ENCODE data around the gene DEUP1.
"Not testable (repeated sequence)": the region's sequence is repeated elsewhere in the genome, so short reads cannot be mapped to it uniquely, and the experiment has no call there.

DEUP1 gene

GRCh38 chr11:93410441-93410840, 79.9 kb downstream of the DEUP1 start:
- Histone ChIP-seq H3K4me3 (ENCODE audit: insufficient read depth, low read length, poor library complexity, severe bottlenecking) (no peak overlapping the region), H3K27ac (ENCODE audit: low read depth, low read length) (no peak overlapping the region), H3K9me3 (ENCODE audit: insufficient read depth, low read length) (no peaks in the 10 kb centered on the region), H4K20me1 (ENCODE audit: low read depth, low read length) (no peaks in the 10 kb centered on the region), H3F3A (ENCODE audit: insufficient read depth) (no peaks in the 10 kb centered on the region), H3K4me2 (ENCODE audit: low read depth, low read length, poor library complexity, severe bottlenecking) (no peak overlapping the region), H3K9ac (ENCODE audit: low read length) (no peak overlapping the region), H3K9me2 (replicated peaks; ENCODE audit: insufficient read depth, low read length) (no peaks in the 10 kb centered on the region), H3K27me3 (ENCODE audit: low read length) (no peaks in the 10 kb centered on the region; the same call in 1 of the 2 replicates), H3K36me3 (ENCODE audit: low read length) (no peaks in the 10 kb centered on the region), H3K79me2 (ENCODE audit: insufficient read depth, low read length) (no peaks in the 10 kb centered on the region), H2AFZ (ENCODE audit: low read depth, low read length, severe bottlenecking) (no peak overlapping the region)
- TF ChIP-seq CTCF (IDR thresholded peaks at IDR 0.05; ENCODE audit: insufficient read depth, low read length, poor library complexity, severe bottlenecking) (no peak), EZH2phosphoT487 (conservative IDR thresholded peaks at IDR 0.05; ENCODE audit: low read length) (no peak)

GRCh38 chr11:93411705-93412104, 81.2 kb downstream of the DEUP1 start:
- H3K79me2 ChIP-seq (ENCODE audit: insufficient read depth, low read length): no peaks in the 10 kb centered on the region
- H3K9me2 ChIP-seq (replicated peaks; ENCODE audit: insufficient read depth, low read length): no peaks in the 10 kb centered on the region
- H3K4me2 ChIP-seq (ENCODE audit: low read depth, low read length, poor library complexity, severe bottlenecking): no peak overlapping the region
- no peaks in the 10 kb centered on the region for H3K27me3 ChIP-seq (ENCODE audit: low read length)
- no peak overlapping the region for H2AFZ ChIP-seq (ENCODE audit: low read depth, low read length, severe bottlenecking)
- H3K27ac ChIP-seq (ENCODE audit: low read depth, low read length): no peak overlapping the region
- H3F3A ChIP-seq (ENCODE audit: insufficient read depth): no peaks in the 10 kb centered on the region
- H3K36me3 ChIP-seq (ENCODE audit: low read length): no peaks in the 10 kb centered on the region
- H3K9ac ChIP-seq (ENCODE audit: low read length): no peak overlapping the region
- no peak for TF ChIP-seq EZH2phosphoT487 (conservative IDR thresholded peaks at IDR 0.05; ENCODE audit: low read length)
- H3K9me3 ChIP-seq (ENCODE audit: insufficient read depth, low read length): no peaks in the 10 kb centered on the region
- H3K4me3 ChIP-seq (ENCODE audit: insufficient read depth, low read length, poor library complexity, severe bottlenecking): no peak overlapping the region
- no peaks in the 10 kb centered on the region for H4K20me1 ChIP-seq (ENCODE audit: low read depth, low read length)

- no peaks in the 10 kb centered on the region for H3K9me3 ChIP-seq (ENCODE audit: insufficient read depth, low read length)
- no peak overlapping the region for H3K4me2 ChIP-seq (ENCODE audit: low read depth, low read length, poor library complexity, severe bottlenecking)
- no peaks in the 10 kb centered on the region for H3K79me2 ChIP-seq (ENCODE audit: insufficient read depth, low read length)
- TF ChIP-seq CTCF (IDR thresholded peaks at IDR 0.05; ENCODE audit: insufficient read depth, low read length, poor library complexity, severe bottlenecking) (no peak), EZH2phosphoT487 (conservative IDR thresholded peaks at IDR 0.05; ENCODE audit: low read length) (no peak)
- H3F3A ChIP-seq (ENCODE audit: insufficient read depth): no peaks in the 10 kb centered on the region
- H2AFZ ChIP-seq (ENCODE audit: low read depth, low read length, severe bottlenecking): no peak overlapping the region
- H3K9ac ChIP-seq (ENCODE audit: low read length): no peak overlapping the region
- no peak overlapping the region for H3K27ac ChIP-seq (ENCODE audit: low read depth, low read length)
- no peaks in the 10 kb centered on the region for H3K9me2 ChIP-seq (replicated peaks; ENCODE audit: insufficient read depth, low read length)
- no peaks in the 10 kb centered on the region for H3K36me3 ChIP-seq (ENCODE audit: low read length)
- no peaks in the 10 kb centered on the region for H4K20me1 ChIP-seq (ENCODE audit: low read depth, low read length)
- H3K4me3 ChIP-seq (ENCODE audit: insufficient read depth, low read length, poor library complexity, severe bottlenecking): no peak overlapping the region
- H3K27me3 ChIP-seq (ENCODE audit: low read length): no peaks in the 10 kb centered on the region
Observed at GRCh38 chr11:93432247-93432646, 101.7 kb downstream of the DEUP1 start.

GRCh38 chr11:93443232-93443631, 112.7 kb downstream of the DEUP1 start:
- H3F3A ChIP-seq (ENCODE audit: insufficient read depth); H3K9ac ChIP-seq (ENCODE audit: low read length); H3K36me3 ChIP-seq (ENCODE audit: low read length); H4K20me1 ChIP-seq (ENCODE audit: low read depth, low read length); H3K4me2 ChIP-seq (ENCODE audit: low read depth, low read length, poor library complexity, severe bottlenecking); H3K9me3 ChIP-seq (ENCODE audit: insufficient read depth, low read length); H3K9me2 ChIP-seq (replicated peaks; ENCODE audit: insufficient read depth, low read length); H3K4me3 ChIP-seq (ENCODE audit: insufficient read depth, low read length, poor library complexity, severe bottlenecking); H3K27ac ChIP-seq (ENCODE audit: low read depth, low read length); H2AFZ ChIP-seq (ENCODE audit: low read depth, low read length, severe bottlenecking); H3K79me2 ChIP-seq (ENCODE audit: insufficient read depth, low read length); H3K27me3 ChIP-seq (ENCODE audit: low read length): not testable (repeated sequence)
